Type B pancreatic cell (in vitro differentiated cells): ENCODE measurements around the gene STK26. TPM values are rescaled to one million over a fixed set of nuclear protein-coding genes. Genes with fewer than 3 reads are reported as not detected.

Experiments used
- DNase-seq: peaks from one replicate; pipeline ENCODE4 v3.0.0; 2021; ENCODE audit warnings: mixed read lengths; ENCODE audit not compliant: unreplicated experiment; ENCODE audit errors: extremely low spot score
- H3K27ac Mint-ChIP-seq: 2 replicates; pipeline ENCODE4 v1.8.0; 2021; ENCODE audit warnings: mild to moderate bottlenecking, mixed read lengths
- H3K27me3 Mint-ChIP-seq: 2 replicates; pipeline ENCODE4 v1.8.0; 2021; ENCODE audit warnings: mixed read lengths
- H3K36me3 Mint-ChIP-seq: 2 replicates; pipeline ENCODE4 v1.8.0; 2021; ENCODE audit warnings: mixed read lengths
- H3K4me1 Mint-ChIP-seq: one replicate; pipeline ENCODE4 v1.8.0; 2021; ENCODE audit warnings: mixed read lengths; ENCODE audit not compliant: unreplicated experiment
- H3K4me3 Mint-ChIP-seq: 2 replicates; pipeline ENCODE4 v1.8.0; 2021; ENCODE audit warnings: mild to moderate bottlenecking, mixed read lengths
- H3K9me3 Mint-ChIP-seq: 2 replicates; pipeline ENCODE4 v1.8.0; 2021; ENCODE audit warnings: mixed read lengths
- long read RNA-seq: library from polyadenylated mRNA; unstranded; transcript quantifications from one replicate; pipeline ENCODE4 v2.0.0, GENCODE V29; 2020
- total RNA-seq: library from RNA; stranded (reverse); gene quantifications from 2 replicates; pipeline ENCODE4 v1.2.1, GENCODE V29; 2021; ENCODE audit warnings: low replicate concordance
- TF ChIP-seq, protein P1 (sequence below): fragments of 200-600 bp; sonication (generic); conservative IDR thresholded peaks from 2 replicates; pipeline ENCODE4 v1.5.0; 2021; ENCODE audit warnings: antibody characterized with exemption, mild to moderate bottlenecking

The STK26 gene
- total RNA-seq = 50.6 and 64.3 TPM in 2 replicates
- long read RNA-seq, transcript STK26-202 (12 exons, 3,288 nt) = major isoform, 55 of 107 reads
- long read RNA-seq, partial matches to known transcripts = 39 of 107 reads
- long read RNA-seq, other reads (novel, unspliced or antisense) = 7 of 107 reads

DNA sequence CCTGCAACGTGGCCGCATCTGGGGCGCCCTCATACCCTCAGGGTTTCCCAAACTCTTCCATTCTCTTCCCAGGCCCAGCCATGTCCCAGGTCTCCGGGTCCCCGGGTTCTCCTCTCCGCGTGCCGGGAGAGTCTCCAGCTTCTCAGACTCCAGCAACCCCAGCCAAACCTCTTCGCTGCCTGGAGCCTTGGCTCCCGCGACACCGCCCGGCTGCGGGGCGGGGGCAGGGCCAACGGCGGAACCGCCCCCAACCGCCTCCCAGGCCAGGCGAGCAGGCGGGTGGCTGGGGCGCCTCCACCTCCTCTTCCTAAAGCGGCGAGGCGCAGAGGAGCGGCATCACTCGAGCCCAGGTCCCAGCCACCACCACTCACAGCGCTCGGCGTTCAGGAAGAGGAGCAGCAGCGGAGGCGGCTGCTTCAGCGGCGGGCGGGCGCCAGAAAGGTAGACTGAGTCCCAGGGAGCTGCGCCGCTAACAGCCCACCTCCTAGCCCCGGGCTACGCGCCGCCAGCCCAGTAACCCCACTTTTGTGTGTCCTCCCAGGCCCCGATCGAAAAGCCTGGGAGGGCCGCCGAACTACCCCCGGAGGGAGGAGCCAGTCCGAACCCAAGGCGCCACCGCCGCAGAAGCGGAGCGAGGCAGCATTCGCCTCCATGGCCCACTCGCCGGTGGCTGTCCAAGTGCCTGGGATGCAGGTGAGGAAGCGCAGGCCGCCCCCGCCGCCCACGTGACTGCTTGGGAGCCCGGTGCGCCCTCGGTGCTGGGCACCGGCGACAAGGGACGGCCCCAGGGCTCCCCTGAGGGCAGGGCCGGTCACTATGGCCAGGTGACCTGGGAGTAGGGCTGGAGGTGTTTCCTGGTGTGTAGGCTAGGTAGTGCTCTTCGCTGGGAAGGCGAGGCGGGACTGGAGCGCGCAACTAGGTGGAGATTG lies at the start of gene STK26:
Gene STK26, plus strand, starts transcription at position 336 of the 929 bp plus-strand sequence. Its CDS starts 316 bp downstream, at position 652.
- Mint-ChIP-seq H3K4me1 (peaks cover 33% of the 10 kb centered on the region), H3K27ac (peak within 1 kb of the TSS; percentile 94), H3K4me3 (peak within 1 kb of the TSS; percentile 100), H3K36me3 (peaks cover 7% of the 10 kb centered on the region), H3K27me3 (no peaks in the 10 kb centered on the region), H3K9me3 (no peaks in the 10 kb centered on the region)
- TF ChIP-seq, protein P1, sequence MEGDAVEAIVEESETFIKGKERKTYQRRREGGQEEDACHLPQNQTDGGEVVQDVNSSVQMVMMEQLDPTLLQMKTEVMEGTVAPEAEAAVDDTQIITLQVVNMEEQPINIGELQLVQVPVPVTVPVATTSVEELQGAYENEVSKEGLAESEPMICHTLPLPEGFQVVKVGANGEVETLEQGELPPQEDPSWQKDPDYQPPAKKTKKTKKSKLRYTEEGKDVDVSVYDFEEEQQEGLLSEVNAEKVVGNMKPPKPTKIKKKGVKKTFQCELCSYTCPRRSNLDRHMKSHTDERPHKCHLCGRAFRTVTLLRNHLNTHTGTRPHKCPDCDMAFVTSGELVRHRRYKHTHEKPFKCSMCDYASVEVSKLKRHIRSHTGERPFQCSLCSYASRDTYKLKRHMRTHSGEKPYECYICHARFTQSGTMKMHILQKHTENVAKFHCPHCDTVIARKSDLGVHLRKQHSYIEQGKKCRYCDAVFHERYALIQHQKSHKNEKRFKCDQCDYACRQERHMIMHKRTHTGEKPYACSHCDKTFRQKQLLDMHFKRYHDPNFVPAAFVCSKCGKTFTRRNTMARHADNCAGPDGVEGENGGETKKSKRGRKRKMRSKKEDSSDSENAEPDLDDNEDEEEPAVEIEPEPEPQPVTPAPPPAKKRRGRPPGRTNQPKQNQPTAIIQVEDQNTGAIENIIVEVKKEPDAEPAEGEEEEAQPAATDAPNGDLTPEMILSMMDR = no peak
- DNase-seq = peak; percentile 90

DNA sequence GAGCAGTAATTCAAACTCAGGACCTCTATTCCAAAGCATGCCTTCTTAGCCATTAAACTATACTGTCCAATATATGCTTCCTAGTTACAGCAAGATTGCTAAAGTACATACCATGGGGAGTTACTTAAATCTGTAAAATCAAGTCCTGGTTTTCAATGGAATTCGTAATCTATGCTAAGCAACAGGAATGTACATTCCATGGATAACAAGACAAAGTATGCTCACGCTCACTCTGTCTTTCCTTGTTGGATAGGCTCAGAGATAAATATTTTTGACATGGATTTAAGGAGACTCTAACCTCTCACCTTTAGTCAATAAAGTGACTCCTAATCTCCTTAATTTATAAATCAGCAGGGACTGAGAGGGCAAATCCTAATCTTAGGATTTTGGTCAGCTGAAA lies 47.3 kb upstream of the STK26 start:
- no peaks in the 10 kb centered on the region for H3K9me3 Mint-ChIP-seq
- no peak overlapping the region for H3K27ac Mint-ChIP-seq
- DNase-seq = no peak
- no peaks in the 10 kb centered on the region for H3K36me3 Mint-ChIP-seq
- no peaks in the 10 kb centered on the region for H3K27me3 Mint-ChIP-seq
- TF ChIP-seq, protein P1 = no peak
- H3K4me1 Mint-ChIP-seq = no peaks in the 10 kb centered on the region
- no peak overlapping the region for H3K4me3 Mint-ChIP-seq

DNA sequence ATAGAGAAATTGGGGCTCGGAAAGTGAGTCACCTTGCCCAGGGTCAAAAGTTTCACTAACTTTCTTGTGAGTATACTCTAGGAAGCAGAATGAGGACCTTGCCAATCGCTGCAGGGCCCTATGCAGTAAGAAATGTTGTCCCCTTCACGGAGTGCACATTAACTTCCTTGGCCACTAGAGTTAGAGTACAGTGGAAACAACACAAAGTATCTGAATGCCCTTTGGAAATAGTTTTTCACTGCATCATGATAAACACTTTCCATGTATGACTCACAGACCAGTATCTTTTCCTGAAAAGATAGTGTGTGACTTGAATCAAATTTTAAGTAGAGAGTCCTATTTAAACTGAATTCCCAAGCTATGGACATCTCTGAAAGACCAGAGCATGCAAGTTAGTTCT lies 45.5 kb upstream of the STK26 start:
- Mint-ChIP-seq H3K4me3 (no peak overlapping the region), H3K27ac (no peak overlapping the region), H3K36me3 (no peaks in the 10 kb centered on the region), H3K27me3 (no peaks in the 10 kb centered on the region), H3K9me3 (no peaks in the 10 kb centered on the region), H3K4me1 (peaks cover 8% of the 10 kb centered on the region)
- DNase-seq = no peak
- TF ChIP-seq, protein P1 = no peak

DNA sequence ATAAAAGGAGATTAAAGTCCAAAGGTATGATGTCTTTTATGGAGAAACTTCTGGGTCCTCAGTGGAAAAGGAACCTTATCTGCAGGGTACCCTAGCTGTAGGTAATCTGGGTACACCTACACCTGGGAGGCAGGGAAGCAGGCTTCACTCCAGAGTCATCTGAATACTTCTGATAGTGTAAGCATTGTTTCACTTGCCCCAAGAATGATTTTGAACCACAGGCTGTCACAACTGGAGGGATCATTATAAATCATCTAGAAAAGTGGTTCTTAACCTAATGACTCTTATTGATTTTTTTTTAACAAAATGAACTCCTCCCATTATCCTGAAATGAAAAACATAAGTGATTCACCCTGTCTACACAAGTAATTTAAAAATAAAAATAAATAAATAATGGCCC lies 44.0 kb upstream of the STK26 start:
- Mint-ChIP-seq H3K36me3 (no peaks in the 10 kb centered on the region), H3K9me3 (no peaks in the 10 kb centered on the region), H3K4me3 (no peak overlapping the region), H3K27me3 (peaks cover 3% of the 10 kb centered on the region), H3K27ac (no peak overlapping the region), H3K4me1 (peaks cover 8% of the 10 kb centered on the region)
- no peak for DNase-seq
- TF ChIP-seq, protein P1 = no peak

DNA sequence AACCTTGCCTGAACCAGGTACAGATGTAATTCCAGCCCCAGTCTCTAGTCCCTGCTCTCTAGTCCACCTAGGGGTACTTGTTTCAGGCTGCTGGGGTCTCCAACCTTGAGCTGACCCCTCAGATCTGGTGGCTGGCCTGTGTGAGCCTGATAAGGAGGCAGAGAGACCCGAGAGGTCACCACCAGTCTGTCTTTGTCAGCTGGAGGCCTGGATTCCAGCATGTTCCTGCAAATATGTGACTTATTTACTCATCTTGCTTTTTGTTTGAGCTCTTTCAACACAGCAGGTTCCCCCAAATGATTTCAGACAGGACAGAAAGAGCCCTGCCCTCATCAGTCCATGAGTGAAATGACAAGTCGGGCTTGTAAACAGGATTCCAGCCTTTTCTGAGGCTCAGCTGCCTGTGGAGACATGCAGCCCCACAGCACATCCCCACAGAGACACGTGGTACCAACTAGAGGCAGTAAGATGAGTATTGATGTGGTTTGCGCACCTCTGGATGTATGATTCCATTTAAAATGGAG lies 37.5 kb upstream of the STK26 start:
- Mint-ChIP-seq H3K27me3 (peaks cover 7% of the 10 kb centered on the region), H3K4me1 (peaks cover 23% of the 10 kb centered on the region), H3K27ac (peak overlapping the region; percentile 9), H3K4me3 (no peak overlapping the region), H3K36me3 (no peaks in the 10 kb centered on the region), H3K9me3 (no peaks in the 10 kb centered on the region)
- TF ChIP-seq, protein P1 = no peak
- DNase-seq = no peak
